Neuronal stem cell (in vitro differentiated cells): Measurements from ENCODE around the gene ARFGAP1.

Experiments used
- DNase-seq: peaks from one replicate; pipeline ENCODE4 v3.0.0-alpha.2; 2013; ENCODE audit warnings: low spot score
- H2AFZ ChIP-seq: one replicate; pipeline ENCODE4 v1.6.1; 2013; ENCODE audit warnings: mild to moderate bottlenecking, low read length, inconsistent platforms
- H2AK5ac ChIP-seq: 2 replicates; pipeline ENCODE4 v1.6.1; 2013; ENCODE audit warnings: low read depth, mild to moderate bottlenecking, inconsistent platforms, low read length, moderate library complexity, mixed read lengths
- H2BK120ac ChIP-seq: 2 replicates; pipeline ENCODE4 v1.6.1; 2013; ENCODE audit warnings: low read depth, mild to moderate bottlenecking, inconsistent platforms, low read length, moderate library complexity, mixed read lengths
- H2BK12ac ChIP-seq: one replicate; pipeline ENCODE4 v1.6.1; 2013; ENCODE audit warnings: low read length, inconsistent platforms
- H2BK15ac ChIP-seq: 2 replicates; pipeline ENCODE4 v1.6.1; 2013; ENCODE audit warnings: mild to moderate bottlenecking, low read length, inconsistent platforms, mixed read lengths
- H2BK5ac ChIP-seq: one replicate; pipeline ENCODE4 v1.6.1; 2013; ENCODE audit warnings: inconsistent platforms, mild to moderate bottlenecking, low read length, moderate library complexity
- H3K14ac ChIP-seq: one replicate; pipeline ENCODE4 v1.6.1; 2013; ENCODE audit warnings: low read length, inconsistent platforms
- H3K18ac ChIP-seq: 2 replicates; pipeline ENCODE4 v1.6.1; 2013; ENCODE audit warnings: low read length, inconsistent platforms
- H3K23ac ChIP-seq: 2 replicates; pipeline ENCODE4 v1.6.1; 2013; ENCODE audit warnings: low read depth, mild to moderate bottlenecking, mixed read lengths, low read length, inconsistent platforms; ENCODE audit not compliant: poor library complexity
- H3K27ac ChIP-seq: replicated peaks from 3 replicates; pipeline ENCODE4 v1.5.1; 2013; ENCODE audit warnings: low read length, inconsistent platforms
- H3K27me3 ChIP-seq, 3 experiments: 2 replicates each; pipeline ENCODE4 v1.6.1; 2013; ENCODE audit warnings: low read length in 3 of 3, mild to moderate bottlenecking in 2 of 3, inconsistent platforms in 1 of 3, low read depth in 1 of 3, mixed read lengths in 1 of 3, moderate library complexity in 1 of 3; ENCODE audit not compliant: control insufficient read depth in 3 of 3, insufficient read depth in 3 of 3
- H3K36me3 ChIP-seq, 2 donors: replicated peaks in 1 of 2; 2 replicates each; pipeline ENCODE4 v1.6.1; 2013; ENCODE audit warnings: low read length in 2 of 2; ENCODE audit not compliant: control insufficient read depth in 2 of 2, insufficient read depth in 2 of 2
- H3K4ac ChIP-seq: 2 replicates; pipeline ENCODE4 v1.6.1; 2013; ENCODE audit warnings: inconsistent platforms, mild to moderate bottlenecking, low read length, moderate library complexity
- H3K4me1 ChIP-seq, 2 donors: 1 replicate in 1 of 2; 2 replicates in 1 of 2; pipeline ENCODE4 v1.6.1; 2013; ENCODE audit warnings: low read length in 2 of 2, low read depth in 1 of 2; ENCODE audit not compliant: control insufficient read depth in 2 of 2, insufficient read depth in 1 of 2
- H3K4me2 ChIP-seq: one replicate; pipeline ENCODE4 v1.6.1; 2013; ENCODE audit warnings: mild to moderate bottlenecking, low read length, inconsistent platforms; ENCODE audit not compliant: insufficient read depth, poor library complexity, severe bottlenecking
- H3K4me3 ChIP-seq, 2 donors: 2 replicates each; pipeline ENCODE4 v1.5.1; 2013; ENCODE audit warnings: low read length in 2 of 2, mild to moderate bottlenecking in 2 of 2, inconsistent platforms in 1 of 2, moderate library complexity in 1 of 2
- H3K79me1 ChIP-seq: one replicate; pipeline ENCODE4 v1.6.1; 2013; ENCODE audit warnings: low read depth, mild to moderate bottlenecking, inconsistent platforms, low read length, moderate library complexity
- H3K9ac ChIP-seq: one replicate; pipeline ENCODE4 v1.6.1; 2013; ENCODE audit warnings: mild to moderate bottlenecking, low read depth, low read length, inconsistent platforms; ENCODE audit not compliant: poor library complexity
- H3K9me3 ChIP-seq, 2 donors: replicated peaks in 1 of 2; 2 replicates each; pipeline versions ENCODE3 to v1.6.1; 2013; ENCODE audit warnings: low read length in 2 of 2, mild to moderate bottlenecking in 2 of 2, inconsistent platforms in 1 of 2, low read depth in 1 of 2, mixed read lengths in 1 of 2, moderate library complexity in 1 of 2; ENCODE audit not compliant: control insufficient read depth in 2 of 2, insufficient read depth in 1 of 2
- H4K8ac ChIP-seq: one replicate; pipeline ENCODE4 v1.6.1; 2013; ENCODE audit warnings: low read depth, mild to moderate bottlenecking, inconsistent platforms, low read length, moderate library complexity
- H4K91ac ChIP-seq: one replicate; pipeline ENCODE4 v1.6.1; 2013; ENCODE audit warnings: low read length, low read depth, mild to moderate bottlenecking, inconsistent platforms; ENCODE audit not compliant: poor library complexity
- WGBS, 2 donors: extraction: QIAGEN DNeasy Blood & Tissue Kit; methylation state at CpG; one replicate each; pipeline ENCODE4 v1.1.7; 2013; ENCODE audit warnings: missing lambda C conversion rate in 2 of 2, mixed read lengths in 1 of 2; ENCODE audit not compliant: insufficient read length in 2 of 2, insufficient replicate concordance in 1 of 2; ENCODE audit errors: extremely low coverage in 2 of 2; 5-methylcytosine and 5-hydroxymethylcytosine counted together

The ARFGAP1 gene

GRCh38 chr20:63268256-63268655 is 4.4 kb upstream of the ARFGAP1 start:
- Histone ChIP-seq H2AFZ (no peak overlapping the region), H3K4me3 (no peak overlapping the region), H2BK120ac (no peak overlapping the region), H2BK15ac (no peak overlapping the region), H3K4me1 (peaks cover 0 to 39% of the 10 kb centered on the region in 2 donors), H3K4me2 (no peak overlapping the region), H3K23ac (no peak overlapping the region), H2BK5ac (no peak overlapping the region), H3K36me3 (peaks cover 0 to 4% of the 10 kb centered on the region in 2 donors), H3K14ac (no peak overlapping the region), H3K9me3 (no peaks in the 10 kb centered on the region), H3K4ac (no peak overlapping the region), H4K8ac (no peak overlapping the region), H4K91ac (no peak overlapping the region), H3K79me1 (peaks cover 4% of the 10 kb centered on the region), H3K27me3 (no peaks in the 10 kb centered on the region), H3K27ac (no peak overlapping the region), H3K9ac (no peak overlapping the region), H3K18ac (no peak overlapping the region), H2BK12ac (no peak overlapping the region), H2AK5ac (peak overlapping the region; percentile 14)
- DNase-seq = no peak
- WGBS, 2 donors = no CpG with 5 or more reads among the region's 7 CpGs

- peak overlapping the region; percentile 14 for H2AK5ac ChIP-seq
- peak overlapping the region; percentile 70 for H2BK5ac ChIP-seq
- no peak overlapping the region for H2AFZ ChIP-seq
- no peak overlapping the region for H2BK120ac ChIP-seq
- H3K9me3 ChIP-seq = no peaks in the 10 kb centered on the region
- H3K79me1 ChIP-seq = peaks cover 6% of the 10 kb centered on the region
- H3K27me3 ChIP-seq = no peaks in the 10 kb centered on the region
- no peak overlapping the region for H3K23ac ChIP-seq
- H4K8ac ChIP-seq = no peak overlapping the region
- no peak overlapping the region for H3K4ac ChIP-seq
- no peak overlapping the region for H3K4me3 ChIP-seq
- H3K4me1 ChIP-seq = peaks cover 3 to 44% of the 10 kb centered on the region in 2 donors
- no peak overlapping the region for H3K27ac ChIP-seq
- H3K36me3 ChIP-seq = peaks cover 0 to 4% of the 10 kb centered on the region in 2 donors
- H2BK12ac ChIP-seq = no peak overlapping the region
- peak overlapping the region; percentile 32 for H3K9ac ChIP-seq
- no peak overlapping the region for H4K91ac ChIP-seq
- no peak overlapping the region for H3K4me2 ChIP-seq
- no CpG with 5 or more reads among the region's 18 CpGs for WGBS, 2 donors
- H3K14ac ChIP-seq = no peak overlapping the region
- no peak for DNase-seq
- H2BK15ac ChIP-seq = peak overlapping the region; percentile 51
- H3K18ac ChIP-seq = peak overlapping the region; percentile 29
These were observed 3.8 kb upstream of the ARFGAP1 start for GRCh38 chr20:63268671-63269439.

- H3K23ac ChIP-seq = peak overlapping the region; percentile 25
- H3K79me1 ChIP-seq = peaks cover 9% of the 10 kb centered on the region
- H3K18ac ChIP-seq = no peak overlapping the region
- H3K4me2 ChIP-seq = no peak overlapping the region
- H3K27me3 ChIP-seq = no peaks in the 10 kb centered on the region
- no peak overlapping the region for H3K14ac ChIP-seq
- no peak overlapping the region for H2BK15ac ChIP-seq
- H3K4me1 ChIP-seq = peaks cover 4 to 39% of the 10 kb centered on the region in 2 donors
- no peak overlapping the region for H4K91ac ChIP-seq
- no peak overlapping the region for H2BK120ac ChIP-seq
- H2BK5ac ChIP-seq = no peak overlapping the region
- WGBS, 2 donors = no CpG with 5 or more reads among the region's 9 CpGs
- no peak overlapping the region for H2AFZ ChIP-seq
- no peak for DNase-seq
- H3K36me3 ChIP-seq = peaks cover 0 to 4% of the 10 kb centered on the region in 2 donors
- peak overlapping the region in 1 of 2 donors; percentile 13 for H3K4me3 ChIP-seq
- no peak overlapping the region for H3K4ac ChIP-seq
- no peak overlapping the region for H2BK12ac ChIP-seq
- H4K8ac ChIP-seq = no peak overlapping the region
- no peaks in the 10 kb centered on the region for H3K9me3 ChIP-seq
- H3K9ac ChIP-seq = no peak overlapping the region
- no peak overlapping the region for H3K27ac ChIP-seq
- peak overlapping the region; percentile 2 for H2AK5ac ChIP-seq
These were observed 2.9 kb upstream of the ARFGAP1 start for GRCh38 chr20:63269724-63270123.

GRCh38 chr20:63270606-63271325 is 1.8 kb upstream of the ARFGAP1 start:
- no peak overlapping the region for H3K4me2 ChIP-seq
- peaks cover 4 to 32% of the 10 kb centered on the region in 2 donors for H3K4me1 ChIP-seq
- no peaks in the 10 kb centered on the region for H3K27me3 ChIP-seq
- H2BK120ac ChIP-seq = no peak overlapping the region
- no peak overlapping the region for H2AFZ ChIP-seq
- peaks cover 3 to 4% of the 10 kb centered on the region in 2 donors for H3K36me3 ChIP-seq
- H3K4ac ChIP-seq = no peak overlapping the region
- H3K9me3 ChIP-seq = no peaks in the 10 kb centered on the region
- no CpG with 5 or more reads among the region's 9 CpGs for WGBS, 2 donors
- H3K4me3 ChIP-seq = peak overlapping the region in 1 of 2 donors; percentile 16
- no peak overlapping the region for H2BK5ac ChIP-seq
- H2BK12ac ChIP-seq = no peak overlapping the region
- H2BK15ac ChIP-seq = no peak overlapping the region
- H3K18ac ChIP-seq = no peak overlapping the region
- H4K8ac ChIP-seq = no peak overlapping the region
- H3K23ac ChIP-seq = no peak overlapping the region
- peaks cover 15% of the 10 kb centered on the region for H3K79me1 ChIP-seq
- H2AK5ac ChIP-seq = no peak overlapping the region
- no peak for DNase-seq
- H4K91ac ChIP-seq = no peak overlapping the region
- no peak overlapping the region for H3K14ac ChIP-seq
- no peak overlapping the region for H3K9ac ChIP-seq
- no peak overlapping the region for H3K27ac ChIP-seq
